GM19099 (cell line): ENCODE measurements around the gene NUCKS1.
A peak's percentile ranks its signal among the peaks of the same experiment; 100 is the strongest.

Experiments used
- POLR2A ChIP-seq: IDR thresholded peaks from 3 replicates; pipeline ENCODE4 v1.6.1; 2011; ENCODE audit warnings: low read depth; ENCODE audit not compliant: insufficient read length; ENCODE audit errors: extremely low read depth

NUCKS1 gene

DNA sequence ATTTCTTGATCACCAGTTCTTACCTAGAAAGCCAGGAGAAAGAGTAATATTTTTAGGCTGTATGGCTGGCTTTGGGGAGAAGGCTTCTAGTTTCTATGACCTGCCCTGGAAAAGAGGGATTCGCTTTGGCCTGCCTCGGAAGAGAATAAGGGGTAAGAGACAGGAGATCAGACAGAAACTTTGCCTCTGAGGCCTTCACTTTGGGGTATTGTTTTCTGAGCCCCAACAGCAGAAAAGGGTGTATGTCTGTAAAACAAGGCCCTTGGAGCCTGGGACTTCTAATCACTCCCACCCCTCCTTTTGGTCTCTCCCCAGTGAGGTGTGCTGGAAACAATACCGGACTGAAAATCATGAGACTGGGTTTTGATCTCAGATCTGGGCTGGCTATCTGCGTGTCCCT, 74.7 kb downstream of the NUCKS1 start:
- TF ChIP-seq POLR2A: no peak

DNA sequence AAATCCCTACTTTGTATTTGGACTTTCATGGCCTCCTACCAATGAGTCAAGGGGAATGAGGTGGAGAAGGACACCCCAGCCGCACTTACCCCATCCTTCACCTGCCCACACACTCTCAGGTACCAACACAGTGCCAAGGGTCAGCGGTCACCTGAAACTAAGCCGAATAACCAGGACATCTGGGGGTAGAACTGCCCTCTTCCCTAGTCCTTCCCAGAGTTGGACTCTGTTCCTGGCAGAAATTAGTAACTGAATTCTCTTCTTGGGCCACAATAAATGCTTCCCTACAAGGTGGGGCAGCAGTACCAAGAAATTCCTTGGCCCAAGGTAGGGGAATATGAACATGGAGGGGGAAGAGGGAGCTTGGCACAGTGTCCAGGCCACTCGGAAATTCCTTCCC, 77.0 kb downstream of the NUCKS1 start:
- no peak for TF ChIP-seq POLR2A

DNA sequence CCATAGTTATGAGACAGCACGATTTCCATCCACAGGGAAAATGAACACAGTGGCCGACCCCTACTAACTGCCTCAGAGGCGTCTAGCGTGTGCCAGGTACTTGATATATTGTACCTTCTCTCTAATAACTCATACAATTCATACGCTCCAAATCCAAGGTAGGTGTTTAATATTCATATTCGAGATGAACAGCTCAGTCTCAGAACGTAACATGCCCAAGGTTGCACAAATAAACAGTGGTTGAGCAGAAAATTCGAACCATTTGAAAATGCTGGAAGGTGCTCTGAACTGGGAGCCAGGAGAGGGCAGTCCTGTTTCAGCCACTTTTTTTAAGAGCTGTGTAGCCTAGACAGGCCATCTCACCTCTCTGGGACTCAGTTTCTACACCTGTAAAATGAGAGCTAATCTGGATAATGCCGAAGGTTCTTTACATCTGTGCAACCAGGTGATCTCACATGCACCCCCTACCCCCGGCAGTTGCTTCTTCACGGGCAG, 77.5 kb downstream of the NUCKS1 start:
- TF ChIP-seq POLR2A: no peak

GRCh38 chr1:205670611-205671430, 79.2 kb downstream of the NUCKS1 start:
- no peak for TF ChIP-seq POLR2A

- no peak for TF ChIP-seq POLR2A
These were observed 79.9 kb downstream of the NUCKS1 start for GRCh38 chr1:205670150-205670446.

DNA sequence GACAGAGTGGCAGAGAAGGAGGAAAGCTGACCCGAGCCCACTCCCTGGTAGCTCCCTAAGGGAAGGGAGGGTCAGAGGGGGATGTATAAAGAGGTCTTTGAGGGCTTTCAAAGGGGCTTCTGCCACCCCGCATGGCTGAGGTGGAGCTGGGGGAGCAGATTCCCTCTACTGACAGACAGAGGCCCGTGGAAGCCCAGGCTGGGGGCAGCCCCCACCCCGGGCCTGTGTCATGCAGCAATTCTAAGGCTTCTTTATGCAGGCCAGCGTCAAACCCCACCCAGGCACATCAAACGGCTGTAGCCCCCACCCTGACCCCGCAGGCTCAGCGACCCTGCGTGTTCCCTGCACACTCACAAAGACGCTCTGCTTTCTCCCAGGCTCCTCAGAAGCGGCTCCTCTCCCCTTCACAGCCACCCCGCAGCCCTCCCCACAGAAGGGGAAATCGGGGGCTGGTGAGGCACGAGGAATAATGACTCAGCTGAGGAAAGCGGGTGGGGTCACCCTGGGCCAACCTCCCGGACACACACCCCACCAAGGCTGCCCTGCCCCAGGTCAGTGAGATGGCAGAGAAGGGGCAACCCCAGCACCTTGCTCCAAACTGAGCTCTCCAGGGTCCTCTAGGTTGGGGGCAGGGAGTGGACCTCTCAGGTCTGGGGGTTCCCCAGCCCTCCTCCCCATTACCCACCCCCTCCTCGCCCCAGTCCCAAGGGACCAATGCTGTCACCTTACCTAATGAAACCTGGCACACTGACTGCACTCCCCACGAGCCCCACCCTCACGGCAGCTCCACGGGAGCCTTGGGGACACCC, 80.4 kb downstream of the NUCKS1 start:
- TF ChIP-seq POLR2A: peak; percentile 48

- no peak for TF ChIP-seq POLR2A
These were observed 81.0 kb downstream of the NUCKS1 start for GRCh38 chr1:205668951-205669340.

GRCh38 chr1:205667909-205668643, 81.9 kb downstream of the NUCKS1 start:
- TF ChIP-seq POLR2A: no peak

DNA sequence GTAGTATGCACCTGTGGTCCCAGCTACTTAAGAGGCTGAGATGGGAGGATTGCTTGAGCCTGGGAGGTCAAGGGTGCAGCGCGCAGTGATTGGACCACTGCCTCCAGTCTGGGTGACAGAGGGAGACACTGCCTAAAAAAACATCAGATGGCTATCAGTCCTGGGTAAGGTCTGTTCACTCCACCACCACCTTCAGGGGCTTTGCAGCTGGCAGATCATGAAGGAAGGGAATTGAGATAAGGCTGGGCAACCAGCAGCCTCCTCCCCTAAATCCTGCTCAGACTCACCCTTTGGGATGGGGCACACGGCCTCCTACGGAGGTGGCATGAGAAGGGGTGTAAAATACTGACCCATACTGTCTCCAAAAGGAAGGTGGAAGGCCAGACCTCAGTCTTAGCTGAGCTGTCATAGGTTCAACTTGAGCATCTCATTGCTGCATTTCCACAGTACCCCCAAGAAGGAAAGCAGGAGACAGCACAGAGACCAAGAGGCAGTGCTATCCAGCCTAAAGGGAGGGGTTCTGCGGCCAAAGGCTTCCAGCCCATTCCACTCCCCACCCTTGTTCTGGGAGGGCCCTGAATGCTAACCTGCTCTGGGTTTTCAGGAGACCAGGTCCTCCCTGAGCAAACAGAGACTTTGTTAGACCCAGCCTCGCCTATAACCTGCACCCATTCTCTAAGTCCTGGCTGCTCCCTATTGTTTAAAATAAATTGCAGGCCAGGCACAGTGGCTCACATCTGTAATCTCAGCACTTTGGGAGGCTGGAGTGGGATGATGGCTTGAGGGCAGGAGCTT, 83.4 kb downstream of the NUCKS1 start:
- no peak for TF ChIP-seq POLR2A

- no peak for TF ChIP-seq POLR2A
These were observed 84.6 kb downstream of the NUCKS1 start for GRCh38 chr1:205665201-205666045.

DNA sequence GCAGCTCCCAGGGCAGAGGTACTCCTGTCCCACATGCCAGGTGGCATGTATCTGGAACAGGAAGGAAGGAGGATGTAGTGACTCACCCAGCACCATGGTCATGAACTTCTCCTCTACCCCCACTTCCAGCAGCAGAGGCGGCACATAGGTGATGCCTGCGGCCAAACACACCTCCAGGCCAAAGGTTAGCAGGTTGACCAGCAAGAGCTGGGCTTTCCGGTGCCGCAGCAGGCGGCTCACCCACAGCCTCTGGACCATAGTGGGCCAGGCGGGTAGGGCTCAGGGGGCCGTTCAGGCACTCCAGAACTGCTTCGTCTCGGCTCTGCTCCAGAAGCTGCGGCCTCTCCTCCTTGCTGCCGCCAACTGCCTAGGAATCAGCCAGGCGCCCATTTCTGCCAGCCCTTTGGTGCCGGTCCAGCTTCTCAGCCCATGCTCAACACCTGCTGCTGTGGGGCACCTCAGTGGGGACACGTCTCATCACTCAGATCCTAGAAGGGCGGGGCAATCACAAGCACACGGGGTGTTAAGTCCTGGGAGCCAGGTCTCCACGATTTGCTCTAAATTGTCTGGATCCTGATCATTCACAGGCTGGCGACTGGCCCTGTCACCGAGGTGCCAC, 85.5 kb downstream of the NUCKS1 start:
- no peak for TF ChIP-seq POLR2A

- no peak for TF ChIP-seq POLR2A
These were observed 86.6 kb downstream of the NUCKS1 start for GRCh38 chr1:205663286-205663936.
